A549 (cell line): ENCODE measurements around the gene ATOX1. TPM values are rescaled to one million over a fixed set of nuclear protein-coding genes. Genes with fewer than 3 reads are reported as not detected.

Experiments used
- ATAC-seq, 2 experiments: fragments of 200-7000 bp in 1 of 2; fragments of >200 bp in 1 of 2; cut with Nextera tagmentation in 1 of 2; cut with Tn5 transposase in 1 of 2; 3 replicates each; pipeline versions ENCODE4 v1.8.0 to v1.9.1; 2018 to 2020; ENCODE audit warnings: mild to moderate bottlenecking in 1 of 2, moderate library complexity in 1 of 2
- CTCF ChIA-PET: fragments of 300-600 bp; sonication (Branson Sonifier 250); formaldehyde crosslinking; extraction: SDS; loops from one replicate; lab custom pipeline; 2021; ENCODE audit warnings: antibody characterized with exemption, inconsistent platforms; lab: Yijun Ruan, JAX
- POLR2A ChIA-PET: fragments of 350-600 bp; formaldehyde crosslinking; extraction: SDS; loops from one replicate; lab custom pipeline; 2021; ENCODE audit warnings: antibody characterized with exemption, inconsistent platforms; lab: Yijun Ruan, JAX
- DNase-seq, 2 experiments: peaks; one replicate each; pipeline versions ENCODE4 v3.0.0 to v3.0.0-alpha.2; 2011 to 2016; ENCODE audit warnings: low read depth in 1 of 2, low spot score in 1 of 2
- FAIRE-seq: peaks from 2 replicates; lab custom pipeline; 2011; peaks lifted over from hg19 to GRCh38; lab: Jason Lieb, UNC
- H3K27ac ChIP-seq, 2 experiments: fragments of >200 bp; sonication (Bioruptor Twin); formaldehyde crosslinking; 3 replicates each; pipeline ENCODE4 v1.5.1; 2016 to 2017
- H3K4me1 ChIP-seq: fragments of >200 bp; sonication (Bioruptor Twin); formaldehyde crosslinking; 3 replicates; pipeline ENCODE4 v1.6.1; 2016
- H3K4me2 ChIP-seq: fragments of >200 bp; sonication (Bioruptor Twin); formaldehyde crosslinking; 3 replicates; pipeline ENCODE4 v1.6.1; 2016
- H3K4me3 ChIP-seq: fragments of >200 bp; sonication (Bioruptor Twin); formaldehyde crosslinking; 3 replicates; pipeline ENCODE4 v1.5.1; 2016
- H3K9me3 ChIP-seq: fragments of >200 bp; sonication (Bioruptor Twin); formaldehyde crosslinking; 3 replicates; pipeline ENCODE4 v1.6.1; 2016
- BHLHE40 ChIP-seq: IDR thresholded peaks from 2 replicates; pipeline ENCODE4 v1.6.1; 2012; ENCODE audit warnings: low read depth, low read length, inconsistent platforms
- CEBPB ChIP-seq, 2 experiments: fragments of >200 bp in 1 of 2; sonication (Bioruptor Twin) in 1 of 2; formaldehyde crosslinking in 1 of 2; IDR thresholded peaks; 2 replicates each; pipeline ENCODE4 v1.6.1; 2012 to 2016
- CHD2 ChIP-seq: fragments of 150-350 bp; IDR thresholded peaks from 2 replicates; pipeline ENCODE4 v1.6.1; 2014; ENCODE audit warnings: low read length; ENCODE audit not compliant: partially characterized antibody
- CTCF ChIP-seq: fragments of >200 bp; sonication (Bioruptor Twin); formaldehyde crosslinking; IDR thresholded peaks from 3 replicates; pipeline ENCODE4 v1.5.1; 2016
- ELK1 ChIP-seq: fragments of 150-350 bp; IDR thresholded peaks from 2 replicates; pipeline ENCODE4 v1.6.1; 2014; ENCODE audit warnings: low read depth, mild to moderate bottlenecking, low read length
- FOSL2 ChIP-seq, 2 experiments: fragments of 450-650 bp in 1 of 2; fragments of >200 bp in 1 of 2; sonication (Bioruptor Twin) in 1 of 2; formaldehyde crosslinking; IDR thresholded peaks; 2 replicates each; pipeline versions ENCODE4 v1.5.0 to v1.6.1; 2016 to 2020; ENCODE audit warnings: mild to moderate bottlenecking in 1 of 2, moderate library complexity in 1 of 2
- HOXB5 ChIP-seq: fragments of 250-450 bp; sonication (Bioruptor Pico); IDR thresholded peaks from 2 replicates; pipeline ENCODE4 v1.5.0; 2020; ENCODE audit warnings: mild to moderate bottlenecking, moderate library complexity
- KDM1A ChIP-seq: fragments of 200-600 bp; sonication (generic); IDR thresholded peaks from 2 replicates; pipeline ENCODE4 v1.6.1; 2016; ENCODE audit warnings: low read depth, mild to moderate bottlenecking
- MAFK ChIP-seq: fragments of 450-650 bp; IDR thresholded peaks from 2 replicates; pipeline ENCODE4 v1.6.1; 2014; ENCODE audit not compliant: partially characterized antibody
- NPAS2 ChIP-seq: fragments of 250-450 bp; sonication (Bioruptor Pico); IDR thresholded peaks from 2 replicates; pipeline ENCODE4 v1.8.0; 2022; ENCODE audit warnings: mild to moderate bottlenecking, moderate library complexity, borderline replicate concordance
- RAD21 ChIP-seq, 2 experiments: fragments of >200 bp in 1 of 2; sonication (Bioruptor Twin) in 1 of 2; formaldehyde crosslinking in 1 of 2; IDR thresholded peaks in 1 of 2; conservative IDR thresholded peaks in 1 of 2; 2 replicates in 1 of 2; 3 replicates in 1 of 2; pipeline ENCODE4 v1.6.1; 2012 to 2018; ENCODE audit warnings: inconsistent platforms in 1 of 2
- RCOR1 ChIP-seq: fragments of 150-350 bp; IDR thresholded peaks from 2 replicates; pipeline ENCODE4 v1.6.1; 2014; ENCODE audit warnings: antibody characterized with exemption, low read length, low read depth
- REST ChIP-seq: fragments of 200-600 bp; sonication (generic); IDR thresholded peaks from 2 replicates; pipeline ENCODE4 v1.6.1; 2016; ENCODE audit warnings: antibody characterized with exemption, mild to moderate bottlenecking, moderate library complexity
- RFX5 ChIP-seq: fragments of 450-650 bp; IDR thresholded peaks from 2 replicates; pipeline ENCODE4 v1.7.1; 2014; ENCODE audit warnings: antibody characterized with exemption, mild to moderate bottlenecking, moderate library complexity
- ZFP36 ChIP-seq: fragments of 450-650 bp; IDR thresholded peaks from 2 replicates; pipeline ENCODE4 v1.6.1; 2014; ENCODE audit warnings: borderline replicate concordance; ENCODE audit not compliant: partially characterized antibody
- WGBS: methylation state at CpG from one replicate; pipeline ENCODE4 v1.1.6; 2017; ENCODE audit errors: missing lambda C conversion rate; 5-methylcytosine and 5-hydroxymethylcytosine counted together
- polyA plus RNA-seq, 4 experiments: library from polyadenylated mRNA; depleted of rRNA in 3 of 4; stranded (reverse); fragments of >200 nt; fragmentation: RNase III in 1 of 4; extraction: RNeasy Plus Mini Kit Qiagen cat#74134 plus additional on column Dnase treatment in 1 of 4; gene quantifications; 2 replicates in 3 of 4; 3 replicates in 1 of 4; pipeline ENCODE4 v1.2.3, GENCODE V29; 2011 to 2017

The ATOX1 gene
- polyA plus RNA-seq, 2 of the 4 experiments (the other 2 are of a cell fraction): 58.1 to 218 TPM

GRCh38 chr5:151706906-151707305 is 51.5 kb downstream of the ATOX1 start:
- ChIA-PET CTCF (interaction anchor here (0.6 to 3.6 kb wide), 6 partner anchors 14 to 86 kb away, joined by 3 to 14 read pairs (median 5); no protein-coding TSS in a partner anchor), POLR2A (no interaction called here)
- Histone ChIP-seq H3K4me3 (no peak overlapping the region), H3K9me3 (peaks cover 3% of the 10 kb centered on the region; the same call in 2 of the 3 replicates), H3K27ac (peak overlapping the region in 1 of 2 experiments; percentile 63; a peak in 2 of 6 replicates), H3K4me1 (peaks cover 22% of the 10 kb centered on the region; the same call in 2 of the 3 replicates), H3K4me2 (no peak overlapping the region)
- peak in 1 of 2 experiments; percentile 36 for DNase-seq
- ATAC-seq: peak; percentile 34 to 65; a peak in 3 of 6 replicates
- TF ChIP-seq CEBPB (IDR thresholded peaks at IDR 0.05) (no peak), FOSL2 (IDR thresholded peaks at IDR 0.05) (no peak), FOSL2 (CRISPR knock-in tag; IDR thresholded peaks at IDR 0.05) (peak; percentile 43)
- FAIRE-seq: no peak

GRCh38 chr5:151703780-151704179 is 54.7 kb downstream of the ATOX1 start:
- H3K4me1 ChIP-seq: peaks cover 43% of the 10 kb centered on the region
- peaks cover 3% of the 10 kb centered on the region; the same call in 2 of the 3 replicates for H3K9me3 ChIP-seq
- H3K27ac ChIP-seq: peak overlapping the region in 1 of 2 experiments; percentile 58; a peak in 4 of 6 replicates
- H3K4me2 ChIP-seq: peak overlapping the region; percentile 20; the same call in 2 of the 3 replicates
- FAIRE-seq (no peak), DNase-seq (no peak), ATAC-seq (no peak)
- 25% methylated on average over 1 of the region's 1 CpG for WGBS
- TF ChIP-seq RFX5 (no peak), CTCF (no peak), RCOR1 (no peak), NPAS2 (CRISPR knock-in tag) (no peak), BHLHE40 (no peak), REST (no peak), KDM1A (no peak), ZFP36 (no peak), ELK1 (no peak), CHD2 (no peak), FOSL2 (IDR thresholded peaks at IDR 0.05) (no peak), FOSL2 (CRISPR knock-in tag; IDR thresholded peaks at IDR 0.05) (no peak), MAFK (no peak), RAD21 (conservative IDR thresholded peaks at IDR 0.05 in 1 of 2, IDR thresholded peaks at IDR 0.05 in 1 of 2) (no peak), HOXB5 (CRISPR knock-in tag) (no peak)
- H3K4me3 ChIP-seq: no peak overlapping the region
- POLR2A ChIA-PET: no interaction called here
- CTCF ChIA-PET: interaction anchor here (1.0 to 1.6 kb wide), 4 partner anchors 36 to 256 kb away, joined by 4 to 5 read pairs (median 5); partner anchors contain the start of gene SLC36A1
